OCI-LY1 (cell line): ENCODE measurements around the gene ICAM4.

Source experiments
- EZH2 ChIP-seq: fragments of 200-600 bp; sonication (generic), shearing (Covaris generic); IDR thresholded peaks from 2 replicates; pipeline ENCODE4 v1.8.0; 2017; ENCODE audit warnings: borderline replicate concordance, mixed run types, mild to moderate bottlenecking, antibody characterized with exemption, low read length, moderate library complexity, mixed read lengths
- TF ChIP-seq, protein P1 (sequence below): fragments of 200-600 bp; sonication (generic), shearing (Covaris generic); IDR thresholded peaks from 2 replicates; pipeline ENCODE4 v1.5.1; 2017; ENCODE audit warnings: mild to moderate bottlenecking, antibody characterized with exemption, low read length, moderate library complexity, mixed read lengths

DNA sequence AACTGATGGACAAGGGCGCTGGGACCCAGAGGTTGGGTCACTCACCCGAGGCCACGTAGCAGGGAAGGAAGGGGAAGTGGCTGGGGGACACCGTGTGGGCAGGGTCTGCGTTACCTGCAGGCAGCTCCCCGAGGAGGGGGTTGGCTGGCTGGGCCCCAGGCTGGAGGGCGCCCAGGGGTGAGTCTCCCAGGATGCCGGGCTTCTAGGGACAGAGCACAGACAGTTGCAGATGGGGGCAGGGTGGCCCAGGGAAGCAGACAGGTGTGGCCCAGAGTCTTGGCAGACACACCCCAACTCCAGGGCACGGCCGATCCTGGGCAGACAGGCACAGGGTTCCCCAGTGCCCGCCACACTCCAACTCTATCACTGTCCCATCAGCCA, 34.7 kb downstream of the ICAM4 start:
- TF ChIP-seq, protein P1, sequence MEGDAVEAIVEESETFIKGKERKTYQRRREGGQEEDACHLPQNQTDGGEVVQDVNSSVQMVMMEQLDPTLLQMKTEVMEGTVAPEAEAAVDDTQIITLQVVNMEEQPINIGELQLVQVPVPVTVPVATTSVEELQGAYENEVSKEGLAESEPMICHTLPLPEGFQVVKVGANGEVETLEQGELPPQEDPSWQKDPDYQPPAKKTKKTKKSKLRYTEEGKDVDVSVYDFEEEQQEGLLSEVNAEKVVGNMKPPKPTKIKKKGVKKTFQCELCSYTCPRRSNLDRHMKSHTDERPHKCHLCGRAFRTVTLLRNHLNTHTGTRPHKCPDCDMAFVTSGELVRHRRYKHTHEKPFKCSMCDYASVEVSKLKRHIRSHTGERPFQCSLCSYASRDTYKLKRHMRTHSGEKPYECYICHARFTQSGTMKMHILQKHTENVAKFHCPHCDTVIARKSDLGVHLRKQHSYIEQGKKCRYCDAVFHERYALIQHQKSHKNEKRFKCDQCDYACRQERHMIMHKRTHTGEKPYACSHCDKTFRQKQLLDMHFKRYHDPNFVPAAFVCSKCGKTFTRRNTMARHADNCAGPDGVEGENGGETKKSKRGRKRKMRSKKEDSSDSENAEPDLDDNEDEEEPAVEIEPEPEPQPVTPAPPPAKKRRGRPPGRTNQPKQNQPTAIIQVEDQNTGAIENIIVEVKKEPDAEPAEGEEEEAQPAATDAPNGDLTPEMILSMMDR: no peak
- no peak for TF ChIP-seq EZH2
